Brain microvascular endothelial cell (primary cell): Measurements from ENCODE around the gene UROC1.

Experiments
- DNase-seq: peaks from one replicate; pipeline ENCODE4 v3.0.0-alpha.2; 2020
- H3K27ac ChIP-seq: fragments of 250-450 bp; sonication (Bioruptor Pico); 2 replicates; pipeline ENCODE4 v1.5.1; 2020; ENCODE audit warnings: mild to moderate bottlenecking, moderate library complexity
- H3K27me3 ChIP-seq: fragments of 250-450 bp; sonication (Bioruptor Pico); replicated peaks from 2 replicates; pipeline ENCODE4 v1.5.1; 2020; ENCODE audit warnings: mild to moderate bottlenecking
- H3K36me3 ChIP-seq: fragments of 250-450 bp; sonication (Bioruptor Pico); replicated peaks from 2 replicates; pipeline ENCODE4 v1.5.1; 2020; ENCODE audit warnings: mild to moderate bottlenecking
- H3K4me3 ChIP-seq: 2 replicates; pipeline ENCODE4 v1.5.1; 2011; ENCODE audit warnings: low read depth, mild to moderate bottlenecking, control low read depth, low read length, moderate library complexity
- in situ Hi-C: cut with HindIII; loops from 2 replicates; pipeline ENCODE4 v1.10.0; 2017; ENCODE audit warnings: low sequenced_read_pairs, low pct_ligation_motif_present
- TF ChIP-seq, protein P1 (sequence below): IDR thresholded peaks from 2 replicates; pipeline ENCODE4 v1.5.1; 2011; ENCODE audit warnings: low read depth, mild to moderate bottlenecking, moderate library complexity, low read length, control low read depth, inconsistent platforms; ENCODE audit errors: missing control alignments

UROC1 gene

DNA sequence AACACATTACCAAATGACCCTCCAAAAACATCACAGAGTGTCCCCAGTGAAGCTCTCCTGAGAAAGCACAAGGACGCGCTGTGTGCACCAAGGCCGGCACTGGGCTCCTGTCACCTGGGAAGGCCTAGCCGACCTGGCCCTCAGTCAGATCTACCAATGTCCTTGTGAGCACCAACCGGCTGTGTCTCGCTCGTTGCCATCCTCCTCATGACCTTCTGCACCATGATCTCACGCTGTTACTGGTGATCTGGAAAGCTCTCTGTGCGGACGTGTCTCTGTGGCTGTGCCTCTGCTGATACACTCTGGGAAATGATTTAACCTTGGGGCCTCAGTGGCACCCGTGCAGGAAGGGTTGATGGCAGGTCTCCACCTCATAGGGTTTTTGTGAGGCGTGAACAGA is 66.1 kb downstream of the UROC1 start:
- DNase-seq, result no peak
- peaks cover 18% of the 10 kb centered on the region for H3K36me3 ChIP-seq
- no peak overlapping the region for H3K4me3 ChIP-seq
- no peak overlapping the region for H3K27ac ChIP-seq
- H3K27me3 ChIP-seq, result no peaks in the 10 kb centered on the region
- in situ Hi-C loops, result no loop called here
- TF ChIP-seq, protein P1, sequence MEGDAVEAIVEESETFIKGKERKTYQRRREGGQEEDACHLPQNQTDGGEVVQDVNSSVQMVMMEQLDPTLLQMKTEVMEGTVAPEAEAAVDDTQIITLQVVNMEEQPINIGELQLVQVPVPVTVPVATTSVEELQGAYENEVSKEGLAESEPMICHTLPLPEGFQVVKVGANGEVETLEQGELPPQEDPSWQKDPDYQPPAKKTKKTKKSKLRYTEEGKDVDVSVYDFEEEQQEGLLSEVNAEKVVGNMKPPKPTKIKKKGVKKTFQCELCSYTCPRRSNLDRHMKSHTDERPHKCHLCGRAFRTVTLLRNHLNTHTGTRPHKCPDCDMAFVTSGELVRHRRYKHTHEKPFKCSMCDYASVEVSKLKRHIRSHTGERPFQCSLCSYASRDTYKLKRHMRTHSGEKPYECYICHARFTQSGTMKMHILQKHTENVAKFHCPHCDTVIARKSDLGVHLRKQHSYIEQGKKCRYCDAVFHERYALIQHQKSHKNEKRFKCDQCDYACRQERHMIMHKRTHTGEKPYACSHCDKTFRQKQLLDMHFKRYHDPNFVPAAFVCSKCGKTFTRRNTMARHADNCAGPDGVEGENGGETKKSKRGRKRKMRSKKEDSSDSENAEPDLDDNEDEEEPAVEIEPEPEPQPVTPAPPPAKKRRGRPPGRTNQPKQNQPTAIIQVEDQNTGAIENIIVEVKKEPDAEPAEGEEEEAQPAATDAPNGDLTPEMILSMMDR, result no peak

DNA sequence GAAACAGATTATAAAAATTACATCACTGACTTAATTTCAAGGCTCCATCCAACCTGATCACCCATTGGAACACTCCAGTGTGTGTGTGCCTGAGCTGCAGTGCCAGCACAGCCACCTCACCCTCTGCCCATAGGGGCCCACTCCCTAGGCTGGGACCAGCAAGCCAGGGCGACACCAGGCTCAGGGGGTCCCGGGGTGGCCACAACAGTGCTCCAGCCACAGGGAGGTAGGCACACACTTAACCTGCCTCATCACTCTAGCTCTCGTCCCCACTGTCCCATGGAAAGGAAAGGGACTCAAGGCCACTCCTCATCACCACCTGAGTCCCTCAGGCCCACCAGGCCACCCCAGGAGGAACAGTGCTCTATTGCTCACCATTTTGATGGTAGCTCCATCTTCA is 66.8 kb downstream of the UROC1 start:
- H3K36me3 ChIP-seq, result peaks cover 13% of the 10 kb centered on the region
- no peak for DNase-seq
- TF ChIP-seq, protein P1, result no peak
- no peaks in the 10 kb centered on the region for H3K27me3 ChIP-seq
- in situ Hi-C loops, result no loop called here
- H3K4me3 ChIP-seq, result no peak overlapping the region
- H3K27ac ChIP-seq, result no peak overlapping the region

DNA sequence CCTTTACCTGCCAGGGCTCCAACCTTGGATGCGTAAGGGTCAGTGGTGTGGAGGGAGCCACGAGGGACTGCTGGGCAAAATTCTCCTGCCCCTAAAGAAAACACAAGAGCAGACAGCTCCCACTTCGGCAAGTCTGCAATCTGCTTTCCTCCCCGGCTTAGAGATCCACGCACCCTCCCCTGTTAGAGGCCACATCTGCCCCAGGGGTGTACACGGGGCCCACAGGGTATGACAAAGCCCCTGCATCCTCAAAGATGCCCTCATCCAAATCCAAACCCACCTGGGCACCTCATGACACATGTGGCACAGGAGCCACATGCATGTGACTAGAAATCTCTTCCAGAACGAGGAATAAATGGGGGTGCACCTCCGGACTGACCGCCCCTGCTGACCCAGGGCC is 67.4 kb downstream of the UROC1 start:
- in situ Hi-C loops, result no loop called here
- DNase-seq, result no peak
- Histone ChIP-seq H3K27ac (no peak overlapping the region), H3K27me3 (no peaks in the 10 kb centered on the region), H3K36me3 (peaks cover 13% of the 10 kb centered on the region), H3K4me3 (no peak overlapping the region)
- TF ChIP-seq, protein P1, result no peak

DNA sequence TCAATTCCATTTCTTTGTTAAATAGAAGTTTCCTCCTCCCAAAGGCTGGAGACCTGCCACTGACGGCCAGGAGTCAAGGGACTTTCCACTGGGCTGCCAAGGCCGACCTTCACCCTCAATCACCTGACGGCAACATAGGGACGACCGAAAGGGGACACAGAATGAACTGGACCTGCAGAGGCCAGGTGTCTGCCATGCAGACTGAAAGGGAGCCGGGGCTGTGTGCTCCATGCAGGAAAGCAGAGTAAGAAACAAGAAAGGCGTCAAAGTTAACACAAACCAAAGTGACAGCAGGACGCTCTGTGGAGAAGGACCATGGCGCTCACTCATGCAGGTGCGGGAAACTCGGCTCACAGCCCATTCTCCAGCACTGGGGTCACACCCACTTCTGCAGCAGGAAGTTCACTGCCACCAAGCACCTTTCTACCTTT is 67.9 kb downstream of the UROC1 start:
- Histone ChIP-seq H3K4me3 (no peak overlapping the region), H3K36me3 (peaks cover 13% of the 10 kb centered on the region), H3K27ac (no peak overlapping the region), H3K27me3 (no peaks in the 10 kb centered on the region)
- in situ Hi-C loops, result no loop called here
- DNase-seq, result no peak
- TF ChIP-seq, protein P1, result no peak

DNA sequence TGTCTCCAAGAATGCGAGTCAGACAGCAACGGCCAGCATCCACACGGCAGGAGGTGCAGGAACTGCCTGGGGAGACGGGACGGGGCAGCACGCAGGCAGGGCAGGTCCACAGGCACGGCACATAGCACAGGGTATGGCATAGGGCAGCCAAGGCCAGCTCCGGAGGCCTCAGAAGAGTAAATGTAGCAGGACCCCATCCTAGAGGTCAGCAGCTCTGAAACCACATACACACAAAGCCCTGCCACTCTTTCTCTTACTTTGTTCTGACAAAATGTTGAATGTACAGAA is 68.7 kb downstream of the UROC1 start:
- DNase-seq, result no peak
- Histone ChIP-seq H3K4me3 (no peak overlapping the region), H3K27ac (no peak overlapping the region), H3K27me3 (no peaks in the 10 kb centered on the region), H3K36me3 (peaks cover 13% of the 10 kb centered on the region)
- in situ Hi-C loops, result no loop called here
- TF ChIP-seq, protein P1, result no peak

DNA sequence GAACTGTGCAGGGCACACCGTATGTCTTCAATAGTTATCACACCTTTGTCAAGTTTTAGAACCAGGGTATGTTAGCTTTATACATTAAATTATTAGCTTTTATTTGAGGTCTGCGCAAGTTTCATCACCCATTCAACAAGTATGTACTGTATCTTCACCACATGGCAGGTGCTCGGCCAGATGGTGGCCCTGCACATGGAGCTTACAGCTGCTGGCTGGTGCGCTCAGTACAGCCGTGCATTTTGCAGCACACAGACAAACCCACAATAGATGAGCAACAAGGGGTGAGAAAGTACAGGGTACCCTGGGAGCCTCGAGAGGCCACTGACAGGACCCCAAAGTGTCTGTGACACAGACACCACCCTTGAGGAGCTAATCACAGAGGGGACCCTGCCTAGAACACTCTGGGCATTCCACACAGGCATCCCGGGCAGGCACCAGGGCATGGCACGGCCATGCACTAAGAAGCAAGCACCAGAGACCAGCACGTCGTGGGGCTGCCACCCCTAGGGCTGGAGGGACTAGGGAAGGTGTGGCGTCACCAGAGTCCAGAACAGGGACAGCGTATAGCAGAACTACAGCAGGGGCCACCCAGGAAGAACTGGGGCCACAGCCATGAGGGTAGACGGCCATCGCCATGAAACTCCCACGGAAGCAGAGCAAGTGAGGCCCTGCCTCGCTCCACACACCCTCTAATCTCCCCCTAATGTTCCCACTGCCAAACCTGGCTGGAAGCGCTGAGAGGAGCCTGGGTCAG is 69.3 kb downstream of the UROC1 start:
- Histone ChIP-seq H3K36me3 (peaks cover 13% of the 10 kb centered on the region), H3K27ac (no peak overlapping the region)
- in situ Hi-C loops, result no loop called here

More for the DNA sequence above, 69.3 kb downstream of the UROC1 start:
- DNase-seq, result no peak
- Histone ChIP-seq H3K27me3 (no peaks in the 10 kb centered on the region), H3K4me3 (no peak overlapping the region)
- TF ChIP-seq, protein P1, result no peak
